22Rv1 (cell line): ENCODE measurements around the gene PRDX1.
"Not testable (repeated sequence)": the region's sequence is repeated elsewhere in the genome, so short reads cannot be mapped to it uniquely, and the experiment has no call there.

ENCODE experiments used
- H3K27ac ChIP-seq: fragments of 450-650 bp; 2 replicates; pipeline ENCODE4 v1.5.1; 2017
- CTCF ChIP-seq: fragments of 450-650 bp; IDR thresholded peaks from 2 replicates; pipeline ENCODE4 v1.5.1; 2017; ENCODE audit warnings: mild to moderate bottlenecking
- ZFX ChIP-seq: fragments of 450-650 bp; IDR thresholded peaks from 2 replicates; pipeline ENCODE4 v1.6.1; 2017; ENCODE audit warnings: antibody characterized with exemption, borderline replicate concordance

PRDX1 gene

GRCh38 chr1:45518910-45519309, 2.8 kb downstream of the PRDX1 start:
- H3K27ac ChIP-seq, result no peak overlapping the region
- TF ChIP-seq ZFX (no peak), CTCF (no peak)

- not testable (repeated sequence) for H3K27ac ChIP-seq
Observed at GRCh38 chr1:45518366-45518765, 3.3 kb downstream of the PRDX1 start.

DNA sequence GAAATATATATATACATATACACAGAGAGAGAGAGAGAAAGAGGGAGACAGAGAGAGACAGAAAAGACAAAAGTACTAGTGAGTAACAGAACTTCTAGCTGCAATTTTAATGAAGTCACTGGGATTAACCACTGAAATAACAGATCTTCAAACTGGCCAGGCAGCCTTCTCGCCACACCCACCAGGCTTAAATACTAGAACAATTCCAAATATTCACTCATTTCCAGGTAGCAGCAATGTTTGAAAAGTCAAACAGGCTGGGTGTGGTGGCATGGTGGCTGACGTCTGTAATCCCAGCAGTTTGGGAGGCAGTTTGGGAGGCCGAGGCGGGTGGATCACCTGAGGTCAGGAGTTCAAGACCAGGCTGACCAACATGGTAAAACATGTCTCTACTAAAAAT, 5.2 kb downstream of the PRDX1 start:
- TF ChIP-seq ZFX (no peak), CTCF (no peak)
- no peak overlapping the region for H3K27ac ChIP-seq

GRCh38 chr1:45516036-45516435, 5.6 kb downstream of the PRDX1 start:
- TF ChIP-seq CTCF (no peak), ZFX (no peak)
- H3K27ac ChIP-seq, result no peak overlapping the region

DNA sequence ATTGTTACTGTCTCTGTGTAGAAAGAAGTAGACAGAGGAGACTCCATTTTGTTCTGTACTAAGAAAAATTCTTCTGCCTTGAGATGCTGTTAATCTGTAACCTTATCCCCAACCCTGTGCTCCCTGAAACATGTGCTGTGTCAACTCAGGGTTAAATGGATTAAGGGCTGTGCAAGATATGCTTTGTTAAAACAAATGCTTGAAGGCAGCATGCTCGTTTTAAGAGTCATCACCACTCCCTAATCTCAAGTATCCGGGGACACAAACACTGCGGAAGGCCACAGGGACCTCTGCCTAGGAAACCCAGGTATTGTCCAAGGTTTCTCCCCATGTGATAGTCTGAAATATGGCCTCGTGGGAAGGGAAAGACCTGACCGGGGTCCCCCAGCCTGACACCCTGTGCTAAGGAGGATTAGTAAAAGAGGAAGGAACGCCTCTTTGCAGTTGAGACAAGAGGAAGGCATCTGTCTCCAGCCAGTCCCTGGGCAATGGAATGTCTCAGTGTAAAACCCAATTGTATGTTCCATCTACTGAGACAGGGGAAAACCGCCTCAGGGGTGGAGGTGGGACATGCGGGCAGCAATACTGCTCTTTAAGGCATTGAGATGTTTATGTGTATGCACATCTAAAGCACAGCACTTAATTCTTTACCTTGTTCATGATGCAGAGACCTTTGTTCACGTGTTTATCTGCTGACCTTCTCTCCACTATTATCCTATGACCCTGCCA, 8.0 kb downstream of the PRDX1 start:
- peak overlapping the region; percentile 30; the same call in 1 of the 2 replicates for H3K27ac ChIP-seq

DNA sequence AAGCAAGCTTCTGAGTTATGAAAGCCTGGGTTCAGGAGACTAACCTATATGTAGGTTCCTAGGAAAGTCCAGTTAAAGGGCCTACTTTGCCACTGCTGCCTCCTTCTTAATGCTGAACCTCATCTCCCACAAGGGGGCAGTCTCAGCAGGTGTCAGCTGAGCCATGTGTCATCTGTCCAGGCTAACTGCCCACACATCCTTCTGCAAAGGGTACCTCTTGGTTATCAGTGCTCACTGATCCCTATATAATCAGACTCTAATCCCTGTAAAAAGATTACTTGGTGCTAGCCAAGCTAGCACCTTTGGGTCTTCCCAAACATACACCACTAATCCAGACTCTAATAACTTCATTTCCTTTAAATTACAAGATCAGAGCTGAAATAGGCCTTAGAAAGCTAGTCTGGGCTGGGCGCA, 9.0 kb downstream of the PRDX1 start:
- TF ChIP-seq ZFX (no peak), CTCF (peak; percentile 88)
- peak overlapping the region; percentile 30; the same call in 1 of the 2 replicates for H3K27ac ChIP-seq

GRCh38 chr1:45510972-45511527, 10.6 kb downstream of the PRDX1 start:
- TF ChIP-seq ZFX (no peak), CTCF (no peak)
- H3K27ac ChIP-seq, result peak overlapping the region; percentile 25; the same call in 1 of the 2 replicates

DNA sequence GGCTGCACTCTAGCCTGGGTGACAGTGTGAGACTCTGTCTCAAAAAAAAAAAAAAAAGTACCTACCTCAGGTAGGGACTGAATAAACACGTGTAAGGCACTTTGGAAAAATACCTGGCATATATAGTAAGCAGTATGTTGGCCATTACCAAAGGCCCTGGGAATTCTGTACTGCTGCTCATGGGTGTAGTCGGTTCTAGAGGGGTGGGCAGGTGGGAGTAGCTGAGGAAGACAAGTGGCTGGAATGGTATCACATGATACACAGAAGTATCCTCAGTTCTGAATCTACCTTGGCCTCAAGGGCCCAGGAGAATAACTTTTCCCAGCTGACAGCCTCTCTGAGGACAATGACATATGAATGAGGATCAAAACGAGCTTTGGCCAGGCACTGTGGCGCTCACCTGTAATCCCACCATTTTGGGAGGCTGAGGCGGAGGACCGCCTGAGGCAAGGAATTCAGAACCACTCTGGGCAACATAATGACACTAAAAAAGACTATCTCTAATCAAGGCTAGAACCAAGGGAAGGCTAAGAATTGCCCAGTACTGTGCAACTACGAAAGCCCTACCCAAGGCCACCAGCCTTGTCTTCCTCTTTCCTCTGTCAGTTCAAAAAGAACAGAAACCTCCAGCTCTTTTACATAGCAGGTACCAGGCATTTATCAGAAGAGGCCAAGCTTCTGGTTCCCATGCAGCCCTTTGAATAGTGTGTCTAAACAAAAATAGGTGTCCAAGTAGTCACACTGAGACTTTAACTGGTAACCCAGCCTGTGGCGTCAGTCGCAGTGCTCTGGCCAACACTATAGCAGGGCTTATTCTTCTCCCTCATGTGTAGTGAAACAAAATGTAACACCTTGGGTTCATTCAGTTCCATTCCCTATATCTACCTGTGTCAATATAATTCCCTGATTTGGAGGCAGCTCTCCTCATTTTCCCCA, 11.4 kb downstream of the PRDX1 start:
- TF ChIP-seq CTCF, result no peak
- H3K27ac ChIP-seq, result peak overlapping the region; percentile 25; the same call in 1 of the 2 replicates
